Measurements from ENCODE around the gene UNC13B. TPM values are rescaled to one million over a fixed set of nuclear protein-coding genes. Genes with fewer than 3 reads are reported as not detected.

UNC13B gene
- total and polyA plus RNA-seq, 9 of the 15 experiments (the other 6 are each of a cell fraction or from before 2014, with no cell fraction given): 2.4 to 11.5 (median 8.6) TPM

DNA sequence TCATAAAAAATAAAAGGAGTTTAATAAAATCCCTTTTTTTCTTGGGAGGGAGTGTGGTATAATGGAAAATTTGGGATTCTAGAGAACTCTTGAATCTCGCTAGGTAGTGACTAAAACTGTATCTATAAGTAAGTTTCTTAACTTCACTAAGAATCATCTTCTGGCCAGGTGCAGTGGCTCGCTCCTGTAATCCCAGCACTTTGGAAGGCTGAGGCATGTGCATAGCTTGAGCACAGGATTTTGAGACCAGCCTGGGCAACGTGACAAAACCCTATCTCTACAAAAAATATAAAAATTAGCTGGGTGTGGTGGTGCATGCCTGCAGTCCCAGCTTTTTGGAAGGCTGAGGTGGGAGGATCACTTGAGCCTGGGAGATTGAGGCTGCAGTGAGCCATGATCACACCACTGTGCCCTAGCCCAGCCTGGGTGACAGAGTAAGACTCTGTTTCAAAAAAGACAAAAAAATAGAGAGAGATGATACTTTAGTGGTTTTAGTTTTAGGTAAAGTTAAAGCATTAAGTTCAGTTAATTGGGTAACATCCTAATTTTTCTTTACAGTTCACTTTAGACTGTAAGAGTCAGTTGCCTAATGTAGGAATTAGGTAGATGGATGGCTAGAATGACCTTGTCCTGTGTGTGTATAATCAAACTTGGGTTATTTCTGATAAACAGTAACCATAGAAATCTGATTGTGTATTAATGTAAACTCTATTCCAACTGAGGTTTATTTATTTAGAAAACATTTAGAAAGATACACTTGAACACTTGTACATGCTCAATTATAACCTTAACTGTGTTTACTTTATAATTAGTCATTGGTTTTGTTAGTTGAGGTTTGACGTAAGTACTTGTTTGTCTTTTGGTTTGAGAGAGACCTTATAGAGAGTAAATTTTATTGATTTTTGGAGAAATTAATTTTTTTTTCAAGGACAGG is 17.8 kb downstream of the UNC13B start:
- no peak overlapping the region for H3K9ac ChIP-seq (ENCODE audit: insufficient read depth in 1 of 2, low read depth in 2 of 2, low read length in 2 of 2)
- H3K9me3 ChIP-seq (replicated peaks; ENCODE audit: control insufficient read depth, insufficient read depth, low read depth, low read length): no peaks in the 10 kb centered on the region
- H3K4me3 ChIP-seq: no peak overlapping the region
- ATAC-seq (no peak), DNase-seq (ENCODE audit: extremely low read depth in 1 of 4, low spot score in 3 of 4) (no peak), FAIRE-seq (no peak)
- WGBS (ENCODE audit: insufficient coverage, low coverage, missing lambda C conversion rate): 60% methylated on average over 4 of the region's 4 CpGs
- POLR2A ChIA-PET: no interaction called here
- H4K20me1 ChIP-seq (replicated peaks; ENCODE audit: control insufficient read depth, insufficient read depth, low read length): no peaks in the 10 kb centered on the region
- no peaks in the 10 kb centered on the region for H3K27me3 ChIP-seq (ENCODE audit: control insufficient read depth in 2 of 2, insufficient read depth in 2 of 2, low read length in 2 of 2)
- H3K9me1 ChIP-seq (ENCODE audit: control insufficient read depth, insufficient read depth, low read length): no peaks in the 10 kb centered on the region
- H3K36me3 ChIP-seq (ENCODE audit: control insufficient read depth, insufficient read depth, low read length): no peaks in the 10 kb centered on the region
- H3K79me2 ChIP-seq (ENCODE audit: control insufficient read depth, insufficient read depth, low read length): no peaks in the 10 kb centered on the region
- CTCF ChIA-PET (ENCODE audit: low intra/inter-chr PET ratio): no interaction called here
- H2AFZ ChIP-seq (ENCODE audit: low read depth, low read length): no peak overlapping the region
- H3K4me2 ChIP-seq (ENCODE audit: insufficient read depth, low read length): no peak overlapping the region
- in situ Hi-C loops (cut with MboI) (no loop called here), intact Hi-C loops (cut with micrococcal nuclease) (no loop called here)
- H3K27ac ChIP-seq (ENCODE audit: extremely low read depth, low read depth, low read length): no peak overlapping the region
- H3K4me1 ChIP-seq (replicated peaks in 1 of 2; ENCODE audit: control insufficient read depth in 2 of 2, insufficient read depth in 2 of 2, low read length in 2 of 2): no peaks in the 10 kb centered on the region; a peak in 1 of 5 replicates
- no TSS peak for BruUV-seq (replicated peaks)
- TF ChIP-seq NR1H2 (CRISPR knock-in tag; IDR thresholded peaks at IDR 0.05): no peak
- no peak for TF ChIP-seq ZNF174 (CRISPR knock-in tag; IDR thresholded peaks at IDR 0.05)
- no peak for TF ChIP-seq YY1 (IDR thresholded peaks at IDR 0.05; ENCODE audit: borderline replicate concordance in 1 of 3, control insufficient read depth in 1 of 3, extremely low read depth in 1 of 3, insufficient read depth in 3 of 3, insufficient read length in 1 of 3, insufficient replicate concordance in 2 of 3, low read depth in 1 of 3, low read length in 2 of 3)
- no peak for TF ChIP-seq ARID1B (IDR thresholded peaks at IDR 0.05)
- TF ChIP-seq ZNF75A (CRISPR knock-in tag; IDR thresholded peaks at IDR 0.05): no peak
- no peak for TF ChIP-seq ZFP36 (IDR thresholded peaks at IDR 0.05; ENCODE audit: low read depth, low read length, partially characterized antibody)
- no peak for TF ChIP-seq MTA2 (IDR thresholded peaks at IDR 0.05; ENCODE audit: low read depth)
- TF ChIP-seq ZNF384 (IDR thresholded peaks at IDR 0.05; ENCODE audit: low read depth, low read length): no peak
- TF ChIP-seq ILK (tag; IDR thresholded peaks at IDR 0.05; ENCODE audit: borderline replicate concordance, low read depth): no peak
- no peak for TF ChIP-seq SMAD4 (CRISPR knock-in tag; conservative IDR thresholded peaks at IDR 0.05)
- no peak for TF ChIP-seq BRF1 (IDR thresholded peaks at IDR 0.05; ENCODE audit: borderline replicate concordance, extremely low read depth, insufficient read length)
- no peak for TF ChIP-seq ZEB2 (IDR thresholded peaks at IDR 0.05)
- TF ChIP-seq, protein P1, sequence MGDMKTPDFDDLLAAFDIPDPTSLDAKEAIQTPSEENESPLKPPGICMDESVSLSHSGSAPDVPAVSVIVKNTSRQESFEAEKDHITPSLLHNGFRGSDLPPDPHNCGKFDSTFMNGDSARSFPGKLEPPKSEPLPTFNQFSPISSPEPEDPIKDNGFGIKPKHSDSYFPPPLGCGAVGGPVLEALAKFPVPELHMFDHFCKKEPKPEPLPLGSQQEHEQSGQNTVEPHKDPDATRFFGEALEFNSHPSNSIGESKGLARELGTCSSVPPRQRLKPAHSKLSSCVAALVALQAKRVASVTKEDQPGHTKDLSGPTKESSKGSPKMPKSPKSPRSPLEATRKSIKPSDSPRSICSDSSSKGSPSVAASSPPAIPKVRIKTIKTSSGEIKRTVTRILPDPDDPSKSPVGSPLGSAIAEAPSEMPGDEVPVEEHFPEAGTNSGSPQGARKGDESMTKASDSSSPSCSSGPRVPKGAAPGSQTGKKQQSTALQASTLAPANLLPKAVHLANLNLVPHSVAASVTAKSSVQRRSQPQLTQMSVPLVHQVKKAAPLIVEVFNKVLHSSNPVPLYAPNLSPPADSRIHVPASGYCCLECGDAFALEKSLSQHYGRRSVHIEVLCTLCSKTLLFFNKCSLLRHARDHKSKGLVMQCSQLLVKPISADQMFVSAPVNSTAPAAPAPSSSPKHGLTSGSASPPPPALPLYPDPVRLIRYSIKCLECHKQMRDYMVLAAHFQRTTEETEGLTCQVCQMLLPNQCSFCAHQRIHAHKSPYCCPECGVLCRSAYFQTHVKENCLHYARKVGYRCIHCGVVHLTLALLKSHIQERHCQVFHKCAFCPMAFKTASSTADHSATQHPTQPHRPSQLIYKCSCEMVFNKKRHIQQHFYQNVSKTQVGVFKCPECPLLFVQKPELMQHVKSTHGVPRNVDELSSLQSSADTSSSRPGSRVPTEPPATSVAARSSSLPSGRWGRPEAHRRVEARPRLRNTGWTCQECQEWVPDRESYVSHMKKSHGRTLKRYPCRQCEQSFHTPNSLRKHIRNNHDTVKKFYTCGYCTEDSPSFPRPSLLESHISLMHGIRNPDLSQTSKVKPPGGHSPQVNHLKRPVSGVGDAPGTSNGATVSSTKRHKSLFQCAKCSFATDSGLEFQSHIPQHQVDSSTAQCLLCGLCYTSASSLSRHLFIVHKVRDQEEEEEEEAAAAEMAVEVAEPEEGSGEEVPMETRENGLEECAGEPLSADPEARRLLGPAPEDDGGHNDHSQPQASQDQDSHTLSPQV (IDR thresholded peaks at IDR 0.05): no peak
- TF ChIP-seq, protein P2, sequence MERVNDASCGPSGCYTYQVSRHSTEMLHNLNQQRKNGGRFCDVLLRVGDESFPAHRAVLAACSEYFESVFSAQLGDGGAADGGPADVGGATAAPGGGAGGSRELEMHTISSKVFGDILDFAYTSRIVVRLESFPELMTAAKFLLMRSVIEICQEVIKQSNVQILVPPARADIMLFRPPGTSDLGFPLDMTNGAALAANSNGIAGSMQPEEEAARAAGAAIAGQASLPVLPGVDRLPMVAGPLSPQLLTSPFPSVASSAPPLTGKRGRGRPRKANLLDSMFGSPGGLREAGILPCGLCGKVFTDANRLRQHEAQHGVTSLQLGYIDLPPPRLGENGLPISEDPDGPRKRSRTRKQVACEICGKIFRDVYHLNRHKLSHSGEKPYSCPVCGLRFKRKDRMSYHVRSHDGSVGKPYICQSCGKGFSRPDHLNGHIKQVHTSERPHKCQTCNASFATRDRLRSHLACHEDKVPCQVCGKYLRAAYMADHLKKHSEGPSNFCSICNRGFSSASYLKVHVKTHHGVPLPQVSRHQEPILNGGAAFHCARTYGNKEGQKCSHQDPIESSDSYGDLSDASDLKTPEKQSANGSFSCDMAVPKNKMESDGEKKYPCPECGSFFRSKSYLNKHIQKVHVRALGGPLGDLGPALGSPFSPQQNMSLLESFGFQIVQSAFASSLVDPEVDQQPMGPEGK (CRISPR knock-in tag; IDR thresholded peaks at IDR 0.05; ENCODE audit: borderline replicate concordance): no peak
- no peak for TF ChIP-seq SLC30A9 (CRISPR knock-in tag; IDR thresholded peaks at IDR 0.05)
- no peak for TF ChIP-seq PRMT5 (CRISPR knock-in tag; IDR thresholded peaks at IDR 0.05)
- no peak for TF ChIP-seq CBFA2T3 (IDR thresholded peaks at IDR 0.05)
